Testis (tissue), 3 donors: ENCODE measurements around the gene C14orf93. TPM values are rescaled to one million over a fixed set of nuclear protein-coding genes. Genes with fewer than 3 reads are reported as not detected.

ENCODE experiments used
- DNase-seq: peaks from one replicate; pipeline ENCODE4 v3.0.0-alpha.2; 2019
- H3K27ac ChIP-seq, 2 donors: fragments of 200-600 bp; sonication (generic); one replicate each; pipeline ENCODE4 v1.5.1; 2019
- H3K27me3 ChIP-seq: fragments of 200-600 bp; sonication (generic); one replicate; pipeline ENCODE4 v1.5.1; 2019
- H3K36me3 ChIP-seq: fragments of 200-600 bp; sonication (generic); one replicate; pipeline ENCODE4 v1.5.1; 2017; ENCODE audit warnings: low read depth; ENCODE audit errors: missing control alignments
- H3K4me1 ChIP-seq: fragments of 200-600 bp; sonication (generic); one replicate; pipeline ENCODE4 v1.5.1; 2019
- H3K4me3 ChIP-seq, 2 donors: fragments of 200-600 bp; sonication (generic); one replicate each; pipeline ENCODE4 v1.5.1; 2017 to 2019
- H3K9me3 ChIP-seq: fragments of 200-600 bp; sonication (generic); one replicate; pipeline ENCODE4 v1.5.1; 2017
- POLR2A ChIP-seq: fragments of 450-650 bp; IDR thresholded peaks from one replicate; pipeline ENCODE4 v1.6.1; 2017; ENCODE audit warnings: antibody characterized with exemption, mild to moderate bottlenecking, moderate library complexity
- WGBS, 2 donors: methylation state at CpG; one replicate each; pipeline ENCODE4 v1.1.5; 2018; 5-methylcytosine and 5-hydroxymethylcytosine counted together
- intact Hi-C: fragments of 100-400 bp; cut with DNase I; formaldehyde crosslinking; loops from one replicate; pipeline ENCODE4 v1.15.1; 2023; ENCODE audit warnings: low total_unique reads
- polyA plus RNA-seq: library from polyadenylated mRNA; stranded (reverse); fragments of 350-450 nt; fragmentation: Illumina TruSeq; extraction: RNeasy Lipid Tissue Mini Kit (QIAGEN cat#74804); gene quantifications from one replicate; pipeline ENCODE4 v1.2.3, GENCODE V29; 2014; ENCODE audit warnings: low read depth, low replicate concordance; ENCODE audit not compliant: insufficient read depth
- total RNA-seq, 2 donors: library from RNA; depleted of rRNA; stranded (reverse); fragments of >200 nt; gene quantifications; one replicate each; pipeline ENCODE4 v1.2.3, GENCODE V29; 2016
- TF ChIP-seq, protein P1 (sequence below), 3 experiments: fragments of 450-650 bp in 2 of 3; fragments of 200-600 bp in 1 of 3; sonication (generic) in 1 of 3; IDR thresholded peaks; one replicate each; pipeline ENCODE4 v1.5.1; 2016 to 2019; ENCODE audit warnings: antibody characterized with exemption in 3 of 3, mild to moderate bottlenecking in 2 of 3, moderate library complexity in 1 of 3

C14orf93 gene
- total and polyA plus RNA-seq, 3 donors from 2014 or later, result 4.5 to 17.5 (median 12.5) TPM

DNA sequence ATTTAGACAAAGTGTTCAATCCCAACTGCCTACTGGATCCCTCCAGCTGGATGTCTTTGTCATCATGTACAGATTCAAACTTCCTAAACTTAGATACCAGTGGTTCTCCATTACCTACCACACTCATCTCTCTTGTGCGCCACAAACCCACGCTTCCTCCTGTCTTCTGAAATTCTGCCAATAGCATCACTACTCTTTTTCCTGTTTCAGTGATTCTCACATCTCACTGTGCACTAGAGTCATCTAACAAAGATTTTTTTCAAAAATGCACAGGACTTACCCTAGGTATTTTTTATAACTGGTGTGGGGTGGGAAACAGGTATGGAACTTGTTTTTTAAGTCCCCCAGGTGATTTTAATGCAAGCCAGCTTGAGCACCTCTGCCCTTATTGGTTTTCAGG is 18.9 kb upstream of the C14orf93 start:
- Histone ChIP-seq H3K36me3 (no peaks in the 10 kb centered on the region), H3K27ac (no peak overlapping the region), H3K4me1 (peaks cover 5% of the 10 kb centered on the region), H3K9me3 (no peaks in the 10 kb centered on the region), H3K4me3 (no peak overlapping the region), H3K27me3 (no peaks in the 10 kb centered on the region)
- whole genome bisulfite sequencing, 2 donors, result 79 to 89% methylated on average over 2 of the region's 2 CpGs
- no peak for DNase-seq
- intact Hi-C loops, result no loop called here
- TF ChIP-seq POLR2A, result no peak
- TF ChIP-seq, protein P1, sequence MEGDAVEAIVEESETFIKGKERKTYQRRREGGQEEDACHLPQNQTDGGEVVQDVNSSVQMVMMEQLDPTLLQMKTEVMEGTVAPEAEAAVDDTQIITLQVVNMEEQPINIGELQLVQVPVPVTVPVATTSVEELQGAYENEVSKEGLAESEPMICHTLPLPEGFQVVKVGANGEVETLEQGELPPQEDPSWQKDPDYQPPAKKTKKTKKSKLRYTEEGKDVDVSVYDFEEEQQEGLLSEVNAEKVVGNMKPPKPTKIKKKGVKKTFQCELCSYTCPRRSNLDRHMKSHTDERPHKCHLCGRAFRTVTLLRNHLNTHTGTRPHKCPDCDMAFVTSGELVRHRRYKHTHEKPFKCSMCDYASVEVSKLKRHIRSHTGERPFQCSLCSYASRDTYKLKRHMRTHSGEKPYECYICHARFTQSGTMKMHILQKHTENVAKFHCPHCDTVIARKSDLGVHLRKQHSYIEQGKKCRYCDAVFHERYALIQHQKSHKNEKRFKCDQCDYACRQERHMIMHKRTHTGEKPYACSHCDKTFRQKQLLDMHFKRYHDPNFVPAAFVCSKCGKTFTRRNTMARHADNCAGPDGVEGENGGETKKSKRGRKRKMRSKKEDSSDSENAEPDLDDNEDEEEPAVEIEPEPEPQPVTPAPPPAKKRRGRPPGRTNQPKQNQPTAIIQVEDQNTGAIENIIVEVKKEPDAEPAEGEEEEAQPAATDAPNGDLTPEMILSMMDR (IDR thresholded peaks at IDR 0.05), result no peak

DNA sequence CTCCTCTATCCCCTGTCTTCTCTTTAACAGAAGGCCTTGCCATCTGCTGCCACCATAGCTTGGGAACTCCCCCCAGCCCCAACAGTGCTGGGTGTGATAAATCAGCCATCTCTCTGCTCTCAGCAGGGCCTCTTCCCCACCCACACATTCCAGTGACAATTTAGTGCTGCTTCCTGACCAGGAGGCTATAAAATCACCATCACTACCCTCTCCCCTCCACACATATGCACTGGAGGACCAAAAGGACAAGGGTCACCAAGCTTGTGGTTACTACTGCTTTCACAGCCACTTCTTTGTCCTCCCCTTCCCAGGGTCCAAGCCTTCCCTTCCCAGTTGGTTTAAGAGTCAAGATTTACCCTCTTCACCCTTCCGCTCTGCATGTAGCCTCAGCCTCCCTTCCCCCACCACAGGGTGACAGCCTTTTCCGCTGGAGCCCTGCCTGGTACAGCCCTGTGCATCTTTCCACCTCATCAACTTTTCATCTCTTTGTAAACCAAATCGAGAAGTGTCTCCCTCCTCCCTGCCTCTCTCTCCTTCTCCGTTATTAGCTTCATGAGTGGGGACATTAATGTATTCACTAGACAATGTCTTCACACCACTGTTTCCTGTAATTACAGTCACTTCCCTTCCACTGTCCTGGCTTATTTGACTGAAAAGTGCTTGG is 15.3 kb upstream of the C14orf93 start:
- TF ChIP-seq POLR2A, result no peak
- TF ChIP-seq, protein P1 (IDR thresholded peaks at IDR 0.05), result no peak
- H3K27me3 ChIP-seq, result no peaks in the 10 kb centered on the region
- no peaks in the 10 kb centered on the region for H3K4me1 ChIP-seq
- no peak overlapping the region for H3K27ac ChIP-seq
- no peak for DNase-seq
- H3K4me3 ChIP-seq, result no peak overlapping the region
- intact Hi-C loops, result no loop called here
- 76% methylated on average over 4 of the region's 4 CpGs for WGBS, 2 donors
- H3K9me3 ChIP-seq, result no peaks in the 10 kb centered on the region
- no peaks in the 10 kb centered on the region for H3K36me3 ChIP-seq

DNA sequence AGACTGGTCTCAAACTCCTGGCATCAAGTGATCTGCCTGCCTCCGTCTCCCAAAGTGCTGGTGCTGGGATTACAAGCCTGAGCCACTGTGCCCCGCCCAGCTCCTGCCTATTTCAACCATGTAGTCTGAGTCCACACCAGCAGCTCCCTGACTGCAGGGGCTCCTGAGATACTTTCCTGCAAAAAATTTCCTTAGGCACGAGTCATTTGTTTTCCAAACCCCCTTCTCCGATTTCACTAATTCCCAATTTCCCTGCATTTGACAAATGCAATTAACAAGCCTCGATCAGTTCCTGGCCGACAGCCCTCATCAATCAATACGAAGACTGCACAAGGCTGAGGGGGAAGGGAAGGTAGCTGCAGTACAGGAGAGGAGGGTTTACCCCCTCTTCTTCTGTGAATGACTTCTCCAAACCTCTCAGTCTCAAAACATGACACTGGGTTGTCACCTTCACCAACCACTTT is 14.7 kb upstream of the C14orf93 start:
- TF ChIP-seq, protein P1 (IDR thresholded peaks at IDR 0.05), result no peak
- no peak for TF ChIP-seq POLR2A
- Histone ChIP-seq H3K36me3 (no peaks in the 10 kb centered on the region), H3K27ac (no peak overlapping the region), H3K4me3 (no peak overlapping the region), H3K9me3 (no peaks in the 10 kb centered on the region), H3K27me3 (no peaks in the 10 kb centered on the region), H3K4me1 (no peaks in the 10 kb centered on the region)
- DNase-seq, result no peak
- intact Hi-C loops, result no loop called here
- WGBS, 2 donors, result 78 to 80% methylated on average over 7 of the region's 7 CpGs

DNA sequence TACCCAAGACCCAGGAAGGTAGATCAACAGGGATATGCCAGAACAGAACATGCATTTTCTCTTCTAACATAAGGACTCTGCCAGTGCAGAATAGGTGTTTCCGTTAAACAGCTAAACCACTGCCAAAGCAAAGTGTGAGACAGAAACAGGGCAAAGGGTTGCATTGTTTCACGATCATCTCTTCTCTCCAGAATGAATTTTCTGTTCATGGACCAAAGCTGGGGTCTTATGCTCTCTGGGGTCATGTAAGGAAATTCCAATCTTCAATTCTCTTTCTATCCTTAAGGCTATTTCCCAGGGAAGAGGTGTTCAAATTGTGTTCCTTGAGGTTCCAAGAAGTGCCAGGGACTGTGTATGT is 13.8 kb upstream of the C14orf93 start:
- Histone ChIP-seq H3K36me3 (no peaks in the 10 kb centered on the region), H3K27ac (no peak overlapping the region), H3K4me1 (no peaks in the 10 kb centered on the region), H3K4me3 (no peak overlapping the region), H3K27me3 (no peaks in the 10 kb centered on the region), H3K9me3 (no peaks in the 10 kb centered on the region)
- 93 to 98% methylated on average over 2 of the region's 2 CpGs for WGBS, 2 donors
- DNase-seq, result no peak
- intact Hi-C loops, result no loop called here
- no peak for TF ChIP-seq POLR2A
- TF ChIP-seq, protein P1 (IDR thresholded peaks at IDR 0.05), result no peak
